ENCODE data around the gene SUB1. TPM values are rescaled to one million over a fixed set of nuclear protein-coding genes. Genes with fewer than 3 reads are reported as not detected.

SUB1 gene
- total RNA-seq, 3 donors from 2014 or later (not counting 1 experiment from before 2014, with no cell fraction given): 330 to 352 (median 338) TPM

GRCh38 chr5:32604800-32605765 lies 19.7 kb downstream of the SUB1 start:
- Histone ChIP-seq H3K4me1 (ENCODE audit: control insufficient read depth, insufficient read depth, low read length) (no peaks in the 10 kb centered on the region), H3K9me3 (ENCODE audit: control insufficient read depth, insufficient read depth, low read length) (no peaks in the 10 kb centered on the region), H3K36me3 (ENCODE audit: control insufficient read depth, insufficient read depth, low read length) (peaks cover 56% of the 10 kb centered on the region), H3K27me3 (ENCODE audit: control insufficient read depth, insufficient read depth, low read length) (no peaks in the 10 kb centered on the region), H3K27ac (ENCODE audit: low read length) (no peak overlapping the region), H3K4me3 (ENCODE audit: low read length) (no peak overlapping the region)
- no peaks in the 10 kb centered on the region for H3K9me3 Mint-ChIP-seq
- no peaks in the 10 kb centered on the region for H3K27me3 Mint-ChIP-seq (ENCODE audit: low read depth in 2 of 2)
- 95% methylated on average over 4 of the region's 4 CpGs for WGBS (ENCODE audit: insufficient coverage)
- no peak overlapping the region for H3K4me3 Mint-ChIP-seq
- peaks cover 22% of the 10 kb centered on the region for H3K36me3 Mint-ChIP-seq
- ATAC-seq: peak in 1 of 3 donors; percentile 22
- DNase-seq: no peak
- H3K4me1 Mint-ChIP-seq: peaks cover 20 to 27% of the 10 kb centered on the region in 2 donors
- intact Hi-C loops (cut with micrococcal nuclease): no loop called here
- no peak for TF ChIP-seq CTCF (IDR thresholded peaks at IDR 0.05)
- H3K27ac Mint-ChIP-seq: peak overlapping the region; percentile 56 to 75

GRCh38 chr5:32605766-32606152 lies 20.4 kb downstream of the SUB1 start:
- intact Hi-C loops (cut with micrococcal nuclease): no loop called here
- H3K9me3 Mint-ChIP-seq: no peaks in the 10 kb centered on the region
- Histone ChIP-seq H3K9me3 (ENCODE audit: control insufficient read depth, insufficient read depth, low read length) (no peaks in the 10 kb centered on the region), H3K4me1 (ENCODE audit: control insufficient read depth, insufficient read depth, low read length) (no peaks in the 10 kb centered on the region), H3K4me3 (ENCODE audit: low read length) (no peak overlapping the region), H3K27me3 (ENCODE audit: control insufficient read depth, insufficient read depth, low read length) (no peaks in the 10 kb centered on the region), H3K27ac (ENCODE audit: low read length) (no peak overlapping the region), H3K36me3 (ENCODE audit: control insufficient read depth, insufficient read depth, low read length) (peaks cover 51% of the 10 kb centered on the region)
- peaks cover 18% of the 10 kb centered on the region for H3K36me3 Mint-ChIP-seq
- peak overlapping the region; percentile 56 to 75 for H3K27ac Mint-ChIP-seq
- H3K27me3 Mint-ChIP-seq (ENCODE audit: low read depth in 2 of 2): no peaks in the 10 kb centered on the region
- 85% methylated on average over 2 of the region's 2 CpGs for WGBS (ENCODE audit: insufficient coverage)
- ATAC-seq (peak in 1 of 3 donors; percentile 20), DNase-seq (no peak)
- TF ChIP-seq CTCF (IDR thresholded peaks at IDR 0.05): no peak
- peaks cover 20 to 27% of the 10 kb centered on the region in 2 donors for H3K4me1 Mint-ChIP-seq
- no peak overlapping the region for H3K4me3 Mint-ChIP-seq

GRCh38 chr5:32612134-32612888 lies 27.0 kb downstream of the SUB1 start:
- Mint-ChIP-seq H3K27ac (no peak overlapping the region), H3K36me3 (no peaks in the 10 kb centered on the region), H3K4me1 (peaks cover 11 to 19% of the 10 kb centered on the region in 2 donors), H3K9me3 (no peaks in the 10 kb centered on the region), H3K4me3 (no peak overlapping the region), H3K27me3 (ENCODE audit: low read depth in 2 of 2) (no peaks in the 10 kb centered on the region)
- Histone ChIP-seq H3K36me3 (ENCODE audit: control insufficient read depth, insufficient read depth, low read length) (peaks cover 7% of the 10 kb centered on the region), H3K4me1 (ENCODE audit: control insufficient read depth, insufficient read depth, low read length) (no peaks in the 10 kb centered on the region), H3K27me3 (ENCODE audit: control insufficient read depth, insufficient read depth, low read length) (no peaks in the 10 kb centered on the region), H3K9me3 (ENCODE audit: control insufficient read depth, insufficient read depth, low read length) (no peaks in the 10 kb centered on the region), H3K27ac (ENCODE audit: low read length) (no peak overlapping the region), H3K4me3 (ENCODE audit: low read length) (no peak overlapping the region)
- intact Hi-C loops (cut with micrococcal nuclease): loop anchor here (10.0 kb wide), 1 partner anchor 198 kb away; no protein-coding TSS in a partner anchor
- ATAC-seq (no peak), DNase-seq (no peak)
- no peak for TF ChIP-seq CTCF (IDR thresholded peaks at IDR 0.05)
- 92% methylated on average over 10 of the region's 10 CpGs for WGBS (ENCODE audit: insufficient coverage)
